Pancreas (tissue), 10 donors: ENCODE measurements around the gene SENP7. TPM values are rescaled to one million over a fixed set of nuclear protein-coding genes. Genes with fewer than 3 reads are reported as not detected.

Source experiments
- ATAC-seq, 4 donors: fragments of 200-7000 bp; cut with Tn5 transposase; one replicate each; pipeline versions ENCODE4 v1.8.0 to v1.9.1; 2020; ENCODE audit warnings: mild to moderate bottlenecking in 4 of 4, moderate library complexity in 4 of 4
- DNase-seq, 6 donors: peaks; one replicate each; pipeline ENCODE4 v3.0.0-alpha.2; 2020
- FAIRE-seq: peaks from 2 replicates; lab custom pipeline; 2012; peaks lifted over from hg19 to GRCh38; lab: Jason Lieb, UNC
- H3K27ac ChIP-seq, 4 donors: fragments of 200-600 bp; sonication (generic); 1 replicate in 3 of 4; 2 replicates in 1 of 4; pipeline versions ENCODE4 v1.5.0 to v1.8.0; 2020
- H3K27me3 ChIP-seq, 4 donors: fragments of 200-600 bp; one replicate each; pipeline ENCODE4 v1.8.0; 2021
- H3K36me3 ChIP-seq, 3 donors: fragments of 200-600 bp; sonication (generic) in 1 of 3; one replicate each; pipeline versions ENCODE4 v1.5.0 to v1.8.0; 2020 to 2021
- H3K4me1 ChIP-seq, 3 donors: fragments of 200-600 bp; one replicate each; pipeline ENCODE4 v1.8.0; 2021
- H3K4me3 ChIP-seq, 4 donors: fragments of 200-600 bp; sonication (generic) in 2 of 4; one replicate each; pipeline versions ENCODE4 v1.5.0 to v1.8.0; 2020 to 2021
- H3K9me3 ChIP-seq, 4 donors: fragments of 200-600 bp; one replicate each; pipeline ENCODE4 v1.8.0; 2021
- CTCF ChIP-seq, 4 donors: fragments of 200-600 bp; sonication (generic) in 3 of 4; IDR thresholded peaks; one replicate each; pipeline versions ENCODE4 v1.5.0 to v1.8.0; 2021; ENCODE audit warnings: antibody characterized with exemption in 4 of 4
- WGBS, 2 donors: extraction: QIAGEN DNeasy Blood & Tissue Kit; methylation state at CpG; one replicate each; pipeline ENCODE4 v1.1.7; 2013; 5-methylcytosine and 5-hydroxymethylcytosine counted together
- intact Hi-C, 3 donors: fragments of 100-400 bp; cut with DNase I; formaldehyde crosslinking; loops; one replicate each; pipeline versions ENCODE4 v1.11.1 to v1.14.2; 2022
- polyA plus RNA-seq, 2 donors: library from polyadenylated mRNA; stranded (reverse); fragments of 200-250 nt; gene quantifications; one replicate each; pipeline ENCODE4 v1.2.3, GENCODE V29; 2013
- total RNA-seq, 6 donors: library from RNA; stranded (reverse); fragmentation: NEBNext Ultra II Directional in 4 of 6; extraction: Animal tissue kit (Norgen Biotek cat#: 25700) in 4 of 6; gene quantifications; one replicate each; pipeline versions ENCODE4 v1.2.1 to v1.2.4, GENCODE V29; 2021 to 2023
- donor health status: healthy with polysubstance abuse.
- donor health status: DM: no; HTN: no; CAD: no; lungs with moderate emphysema.
- donor health status: DM: no; HTN: no; CAD: no.
- donor health status: control.
- donor health status: control.
- donor health status: Bipolar disorder and iron deficiency.
- donor health status: DM: yes; HTN: yes; CAD: no.
- donor health status: DM: no; HTN: no; CAD: no.
- donor health status: DM: no; HTN: no; CAD: no.
- donor health status: DM: yes; HTN: yes; CAD: no.

SENP7 gene
- total and polyA plus RNA-seq, 8 donors, result 5.7 to 13.7 (median 8.6) TPM

DNA sequence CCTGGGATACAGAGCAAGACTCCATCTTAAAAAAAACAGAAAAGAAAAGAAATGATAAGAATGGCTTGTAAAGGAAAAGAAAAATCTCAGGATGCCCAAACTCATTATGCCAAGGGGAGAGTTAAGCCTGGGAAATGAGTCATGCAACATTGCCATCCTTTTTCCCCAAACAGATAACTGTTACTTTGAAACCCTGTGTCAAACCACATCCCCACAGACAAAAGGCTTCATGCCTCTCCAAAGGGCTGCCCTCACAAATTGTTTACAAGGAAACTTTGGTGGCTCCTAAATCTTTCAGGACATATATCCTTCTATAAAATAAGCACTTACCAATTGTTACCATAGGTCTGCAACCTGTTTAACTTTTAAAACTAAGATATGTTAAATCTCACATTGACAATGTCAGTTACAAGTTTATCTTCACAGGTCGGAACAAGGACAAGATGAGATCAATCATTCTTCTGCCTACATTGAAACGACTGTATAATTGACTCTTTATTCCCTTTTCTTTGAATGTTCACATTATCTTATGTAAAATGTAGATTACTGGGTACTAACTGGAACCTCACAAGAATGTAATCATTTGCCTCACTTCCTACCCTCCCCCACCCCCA is 18.6 kb upstream of the SENP7 start:
- no peaks in the 10 kb centered on the region for H3K36me3 ChIP-seq
- no peak overlapping the region for H3K27ac ChIP-seq
- WGBS, 2 donors, result 8 to 12% methylated on average over 2 of the region's 2 CpGs
- no peak overlapping the region for H3K4me3 ChIP-seq
- no peak for DNase-seq
- no peaks in the 10 kb centered on the region for H3K27me3 ChIP-seq
- no peak for FAIRE-seq
- H3K4me1 ChIP-seq, result no peaks in the 10 kb centered on the region
- no peak for ATAC-seq
- H3K9me3 ChIP-seq, result no peaks in the 10 kb centered on the region
- TF ChIP-seq CTCF (IDR thresholded peaks at IDR 0.05), result no peak
- intact Hi-C loops, result no loop called here

GRCh38 chr3:101530686-101531047 is 17.7 kb upstream of the SENP7 start:
- FAIRE-seq, result no peak
- intact Hi-C loops, result no loop called here

GRCh38 chr3:101529816-101530685 is 17.0 kb upstream of the SENP7 start:
- H3K9me3 ChIP-seq, result no peaks in the 10 kb centered on the region
- FAIRE-seq (no peak), ATAC-seq (no peak), DNase-seq (no peak)
- no peaks in the 10 kb centered on the region for H3K27me3 ChIP-seq
- no peaks in the 10 kb centered on the region for H3K4me1 ChIP-seq
- no peak overlapping the region for H3K27ac ChIP-seq
- 69 to 75% methylated on average over 4 of the region's 4 CpGs for WGBS, 2 donors
- no peak overlapping the region for H3K4me3 ChIP-seq
- no peak for TF ChIP-seq CTCF (IDR thresholded peaks at IDR 0.05)
- H3K36me3 ChIP-seq, result no peaks in the 10 kb centered on the region
- intact Hi-C loops, result no loop called here

More at GRCh38 chr3:101530686-101531047, 17.7 kb upstream of the SENP7 start:
- H3K36me3 ChIP-seq, result no peaks in the 10 kb centered on the region
- DNase-seq, result no peak
- H3K4me1 ChIP-seq, result no peaks in the 10 kb centered on the region
- no peaks in the 10 kb centered on the region for H3K9me3 ChIP-seq
- no peak overlapping the region for H3K4me3 ChIP-seq
- no peak for TF ChIP-seq CTCF (IDR thresholded peaks at IDR 0.05)
- WGBS, 2 donors, result 53 to 75% methylated on average over 2 of the region's 2 CpGs
- no peak for ATAC-seq
- no peak overlapping the region for H3K27ac ChIP-seq
- H3K27me3 ChIP-seq, result no peaks in the 10 kb centered on the region

DNA sequence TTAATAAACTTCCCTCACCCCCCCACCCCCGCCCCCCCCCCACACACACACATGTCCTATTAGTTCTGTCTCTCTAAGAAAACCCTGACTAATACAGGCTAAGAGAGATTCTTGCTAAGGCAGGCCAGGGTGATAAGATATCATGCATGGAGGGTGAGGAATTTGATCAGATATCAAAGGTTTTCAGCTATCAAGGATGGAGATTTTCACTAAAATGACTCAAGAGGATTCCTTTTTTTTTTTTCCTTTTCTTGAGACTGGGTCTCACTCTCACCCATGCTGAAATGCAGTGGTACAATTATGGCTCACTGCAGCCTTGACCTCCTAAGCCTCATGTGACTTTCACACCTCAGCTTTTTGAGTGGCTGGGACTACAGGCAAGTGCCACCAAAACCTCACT is 14.9 kb upstream of the SENP7 start:
- Histone ChIP-seq H3K27me3 (no peaks in the 10 kb centered on the region), H3K36me3 (no peaks in the 10 kb centered on the region), H3K27ac (no peak overlapping the region), H3K4me1 (no peaks in the 10 kb centered on the region), H3K4me3 (no peak overlapping the region), H3K9me3 (no peaks in the 10 kb centered on the region)
- FAIRE-seq (no peak), DNase-seq (no peak), ATAC-seq (no peak)
- TF ChIP-seq CTCF (IDR thresholded peaks at IDR 0.05), result no peak
- intact Hi-C loops, result no loop called here
- WGBS, 2 donors, result 11 to 17% methylated on average over 1 of the region's 1 CpG

- no peak for DNase-seq
- H3K4me1 ChIP-seq, result no peaks in the 10 kb centered on the region
- no peaks in the 10 kb centered on the region for H3K27me3 ChIP-seq
- no peak overlapping the region for H3K27ac ChIP-seq
- no peak for FAIRE-seq
- intact Hi-C loops, result no loop called here
- 69 to 83% methylated on average over 4 of the region's 4 CpGs for WGBS, 2 donors
- TF ChIP-seq CTCF (IDR thresholded peaks at IDR 0.05), result no peak
- no peaks in the 10 kb centered on the region for H3K9me3 ChIP-seq
- no peak for ATAC-seq
- no peak overlapping the region for H3K4me3 ChIP-seq
- H3K36me3 ChIP-seq, result no peaks in the 10 kb centered on the region
Observed at GRCh38 chr3:101527441-101527840, 14.4 kb upstream of the SENP7 start.
